GM12878 (cell line): Measurements from ENCODE around the gene SLC35E1. TPM values are rescaled to one million over a fixed set of nuclear protein-coding genes. Genes with fewer than 3 reads are reported as not detected.
A peak's percentile ranks its signal among the peaks of the same experiment; 100 is the strongest.

Experiments
- ATAC-seq: fragments of 200-7000 bp; cut with Tn5 transposase; 3 replicates; pipeline ENCODE4 v1.9.1; 2020; ENCODE audit warnings: mild to moderate bottlenecking, moderate library complexity
- BruUV-seq: library from RNA; stranded (reverse); fragments of 400-500 nt; replicated peaks from 2 replicates; lab custom pipeline; 2021; lab: Mats Ljungman, UMichigan
- CTCF ChIA-PET: fragments of 300-600 bp; sonication (Branson Sonifier 250); formaldehyde crosslinking; extraction: SDS; loops from one replicate; lab custom pipeline; 2021; ENCODE audit warnings: inconsistent platforms; lab: Yijun Ruan, JAX
- POLR2A ChIA-PET: fragments of 350-600 bp; formaldehyde crosslinking; extraction: SDS; loops from one replicate; lab custom pipeline; 2021; ENCODE audit warnings: inconsistent platforms; lab: Charles Lee
- RAD21 ChIA-PET: fragments of 300-600 bp; sonication (Branson Sonifier 250); formaldehyde crosslinking; loops from one replicate; lab custom pipeline; 2023; ENCODE audit warnings: antibody characterized with exemption; ENCODE audit not compliant: unreplicated experiment; lab: Charles Lee
- SMC1A ChIA-PET: fragments of 300-600 bp; sonication (Branson Sonifier 250); formaldehyde crosslinking; loops from one replicate; lab custom pipeline; 2023; ENCODE audit not compliant: unreplicated experiment, uncharacterized antibody; lab: Charles Lee
- DNase-seq: peaks from one replicate; pipeline ENCODE4 v3.0.0-alpha.2; 2011; ENCODE audit warnings: low read depth, low spot score
- FAIRE-seq: peaks from 3 replicates; lab custom pipeline; 2011; peaks lifted over from hg19 to GRCh38; lab: Jason Lieb, UNC
- H2AFZ ChIP-seq: 2 replicates; pipeline ENCODE4 v1.6.0; 2011; ENCODE audit warnings: low read depth, low read length, control low read depth; ENCODE audit not compliant: control insufficient read depth
- H3K27ac ChIP-seq: 2 replicates; pipeline ENCODE4 v1.5.1; 2011; ENCODE audit warnings: control low read depth; ENCODE audit not compliant: control insufficient read depth, insufficient read depth
- H3K27me3 ChIP-seq, 2 experiments: replicated peaks in 1 of 2; 2 replicates each; pipeline versions ENCODE4 v1.6.0 to v1.6.1; 2011; ENCODE audit warnings: low read length in 1 of 2; ENCODE audit not compliant: control insufficient read depth in 2 of 2, insufficient read depth in 2 of 2
- H3K36me3 ChIP-seq, 2 experiments: 2 replicates each; pipeline ENCODE4 v1.5.1; 2011; ENCODE audit warnings: low read length in 1 of 2; ENCODE audit not compliant: control insufficient read depth in 2 of 2, insufficient read depth in 2 of 2
- H3K4me1 ChIP-seq: 2 replicates; pipeline ENCODE4 v1.6.1; 2011; ENCODE audit warnings: mild to moderate bottlenecking, low read length, moderate library complexity, mixed read lengths; ENCODE audit not compliant: control insufficient read depth, insufficient read depth
- H3K4me2 ChIP-seq: 2 replicates; pipeline ENCODE4 v1.6.0; 2011; ENCODE audit warnings: control low read depth; ENCODE audit not compliant: control insufficient read depth, insufficient read depth
- H3K4me3 ChIP-seq: fragments of 200-600 bp; sonication (generic); 2 replicates; pipeline ENCODE4 v1.5.1; 2016
- H3K79me2 ChIP-seq: 2 replicates; pipeline ENCODE4 v1.6.0; 2011; ENCODE audit warnings: low read length; ENCODE audit not compliant: control insufficient read depth, insufficient read depth
- H3K9ac ChIP-seq: 2 replicates; pipeline ENCODE4 v1.8.0; 2011; ENCODE audit warnings: low read length, control low read depth, mixed read lengths; ENCODE audit not compliant: control insufficient read depth, insufficient read depth
- H3K9me3 ChIP-seq: replicated peaks from 3 replicates; pipeline ENCODE4 v1.5.1; 2011; ENCODE audit warnings: mild to moderate bottlenecking, low read length; ENCODE audit not compliant: control insufficient read depth, insufficient read depth
- H4K20me1 ChIP-seq: 2 replicates; pipeline ENCODE4 v1.6.0; 2011; ENCODE audit not compliant: control insufficient read depth, insufficient read depth
- ATF2 ChIP-seq: IDR thresholded peaks from 2 replicates; pipeline ENCODE4 v1.6.1; 2012; ENCODE audit warnings: low read length, inconsistent platforms
- BRCA1 ChIP-seq: IDR thresholded peaks from 2 replicates; pipeline ENCODE4 v1.6.1; 2011; ENCODE audit warnings: low read depth, low read length, improper control_type of control experiment
- NBN ChIP-seq: fragments of 450-650 bp; IDR thresholded peaks from 2 replicates; pipeline ENCODE4 v1.6.1; 2016
- NFYB ChIP-seq: IDR thresholded peaks from 2 replicates; pipeline ENCODE4 v1.6.1; 2011; ENCODE audit warnings: low read depth, mild to moderate bottlenecking, low read length, improper control_type of control experiment, moderate library complexity; ENCODE audit not compliant: insufficient read depth
- PML ChIP-seq: IDR thresholded peaks from 2 replicates; pipeline ENCODE4 v1.6.1; 2012; ENCODE audit warnings: low read length, inconsistent platforms
- REST ChIP-seq: IDR thresholded peaks from 2 replicates; pipeline ENCODE4 v1.6.1; 2012; ENCODE audit warnings: mild to moderate bottlenecking, low read depth, low read length
- RUNX3 ChIP-seq: IDR thresholded peaks from 2 replicates; pipeline ENCODE4 v1.6.1; 2012; ENCODE audit warnings: low read length, inconsistent platforms
- SP1 ChIP-seq: IDR thresholded peaks from one replicate; pipeline ENCODE4 v1.6.1; 2011; ENCODE audit warnings: low read depth, low read length
- ZZZ3 ChIP-seq: IDR thresholded peaks from 2 replicates; pipeline ENCODE4 v1.6.1; 2011; ENCODE audit warnings: low read depth; ENCODE audit not compliant: control insufficient read depth, insufficient read length
- WGBS: methylation state at CpG from one replicate; pipeline ENCODE4 v1.1.6; 2016; ENCODE audit warnings: low lambda C conversion rate; ENCODE audit not compliant: insufficient replicate concordance, insufficient coverage; ENCODE audit errors: missing lambda C conversion rate; 5-methylcytosine and 5-hydroxymethylcytosine counted together
- in situ Hi-C: fragments of 300-500 bp; cut with MboI; formaldehyde crosslinking; loops from 9 replicates; pipeline ENCODE4 v1.14.3; 2018; ENCODE audit warnings: mixed read lengths
- intact Hi-C: fragments of 100-400 bp; cut with micrococcal nuclease; formaldehyde crosslinking; loops from one replicate; pipeline ENCODE4 v1.14.2; 2022; ENCODE audit not compliant: unreplicated experiment
- polyA plus RNA-seq, 11 experiments: library from polyadenylated mRNA; depleted of rRNA in 4 of 11; unstranded in 6 of 11; stranded (reverse) in 5 of 11; fragments of >200 nt; fragmentation: Nextera tagmentation in 4 of 11; fragmentation: Illumina TruSeq in 1 of 11; extraction: Ambion mirVana in 4 of 11; extraction: Trizol in 1 of 11; gene quantifications; 1 replicate in 1 of 11; 2 replicates in 10 of 11; pipeline versions ENCODE4 v1.2.1 to v1.2.3, GENCODE V29; 2011 to 2016; ENCODE audit warnings: inconsistent platforms in 2 of 11, missing spikeins in 2 of 11, low read depth in 1 of 11
- total RNA-seq, 4 experiments: library from RNA; depleted of rRNA in 3 of 4; stranded (reverse); fragments of >200 nt in 3 of 4; fragmentation: Illumina TruSeq in 1 of 4; extraction: Trizol in 1 of 4; gene quantifications; 2 replicates each; pipeline versions ENCODE4 v1.2.1 to v1.2.3, GENCODE V29; 2013 to 2021
- TF ChIP-seq, protein P1 (sequence below): fragments of 450-650 bp; IDR thresholded peaks from 2 replicates; pipeline ENCODE4 v1.6.1; 2018; ENCODE audit warnings: mild to moderate bottlenecking, low read depth, moderate library complexity; ENCODE audit not compliant: partially characterized antibody
- TF ChIP-seq, protein P2 (sequence below): fragments of 450-650 bp; IDR thresholded peaks from 2 replicates; pipeline ENCODE4 v1.6.1; 2017; ENCODE audit warnings: mild to moderate bottlenecking

Gene SLC35E1
- total and polyA plus RNA-seq, 10 of the 15 experiments (the other 5 are each of a cell fraction or from before 2014, with no cell fraction given): 11.3 to 37.7 (median 22.1) TPM

GRCh38 chr19:16609511-16610200 is 37.4 kb upstream of the SLC35E1 start (continued):
- TF ChIP-seq, protein P1, sequence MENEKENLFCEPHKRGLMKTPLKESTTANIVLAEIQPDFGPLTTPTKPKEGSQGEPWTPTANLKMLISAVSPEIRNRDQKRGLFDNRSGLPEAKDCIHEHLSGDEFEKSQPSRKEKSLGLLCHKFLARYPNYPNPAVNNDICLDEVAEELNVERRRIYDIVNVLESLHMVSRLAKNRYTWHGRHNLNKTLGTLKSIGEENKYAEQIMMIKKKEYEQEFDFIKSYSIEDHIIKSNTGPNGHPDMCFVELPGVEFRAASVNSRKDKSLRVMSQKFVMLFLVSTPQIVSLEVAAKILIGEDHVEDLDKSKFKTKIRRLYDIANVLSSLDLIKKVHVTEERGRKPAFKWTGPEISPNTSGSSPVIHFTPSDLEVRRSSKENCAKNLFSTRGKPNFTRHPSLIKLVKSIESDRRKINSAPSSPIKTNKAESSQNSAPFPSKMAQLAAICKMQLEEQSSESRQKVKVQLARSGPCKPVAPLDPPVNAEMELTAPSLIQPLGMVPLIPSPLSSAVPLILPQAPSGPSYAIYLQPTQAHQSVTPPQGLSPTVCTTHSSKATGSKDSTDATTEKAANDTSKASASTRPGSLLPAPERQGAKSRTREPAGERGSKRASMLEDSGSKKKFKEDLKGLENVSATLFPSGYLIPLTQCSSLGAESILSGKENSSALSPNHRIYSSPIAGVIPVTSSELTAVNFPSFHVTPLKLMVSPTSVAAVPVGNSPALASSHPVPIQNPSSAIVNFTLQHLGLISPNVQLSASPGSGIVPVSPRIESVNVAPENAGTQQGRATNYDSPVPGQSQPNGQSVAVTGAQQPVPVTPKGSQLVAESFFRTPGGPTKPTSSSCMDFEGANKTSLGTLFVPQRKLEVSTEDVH: no peak
- TF ChIP-seq PML (no peak), BRCA1 (no peak), SP1 (no peak)

- Histone ChIP-seq H3K4me3 (no peak overlapping the region), H3K9me3 (no peaks in the 10 kb centered on the region), H3K4me2 (no peak overlapping the region), H3K27ac (no peak overlapping the region), H3K4me1 (peaks cover 43% of the 10 kb centered on the region), H3K27me3 (no peaks in the 10 kb centered on the region), H3K79me2 (peaks cover 94% of the 10 kb centered on the region), H2AFZ (no peak overlapping the region), H3K9ac (no peak overlapping the region), H3K36me3 (peaks cover 0 to 14% of the 10 kb centered on the region in 2 experiments; a peak in 2 of 4 replicates), H4K20me1 (peaks cover 15% of the 10 kb centered on the region; the same call in 1 of the 2 replicates)
- RAD21 ChIA-PET: interaction anchor here (0.7 to 3.0 kb wide), 3 partner anchors 10 to 21 kb away, joined by 6 to 12 read pairs (median 8); no protein-coding TSS in a partner anchor
- 100% methylated on average over 1 of the region's 1 CpG for WGBS
- BruUV-seq: no TSS peak
- POLR2A ChIA-PET: interaction anchor here (0.7 to 1.5 kb wide), 6 partner anchors 10 to 999 kb away, joined by 3 to 7 read pairs (median 4); no protein-coding TSS in a partner anchor
- intact Hi-C loops (no loop called here), in situ Hi-C loops (no loop called here)
- peak; percentile 33 for ATAC-seq
- no peak for DNase-seq
- no peak for FAIRE-seq
- CTCF ChIA-PET: interaction anchor here (0.9 to 1.0 kb wide), 3 partner anchors 16 to 209 kb away, joined by 3 to 6 read pairs (median 4); no protein-coding TSS in a partner anchor
- SMC1A ChIA-PET: interaction anchor here (1.6 to 3.4 kb wide), 5 partner anchors 10 to 23 kb away, joined by 5 to 14 read pairs (median 7); no protein-coding TSS in a partner anchor
- TF ChIP-seq ZZZ3: no peak
- peak; percentile 58 for TF ChIP-seq RUNX3
- TF ChIP-seq, protein P2, sequence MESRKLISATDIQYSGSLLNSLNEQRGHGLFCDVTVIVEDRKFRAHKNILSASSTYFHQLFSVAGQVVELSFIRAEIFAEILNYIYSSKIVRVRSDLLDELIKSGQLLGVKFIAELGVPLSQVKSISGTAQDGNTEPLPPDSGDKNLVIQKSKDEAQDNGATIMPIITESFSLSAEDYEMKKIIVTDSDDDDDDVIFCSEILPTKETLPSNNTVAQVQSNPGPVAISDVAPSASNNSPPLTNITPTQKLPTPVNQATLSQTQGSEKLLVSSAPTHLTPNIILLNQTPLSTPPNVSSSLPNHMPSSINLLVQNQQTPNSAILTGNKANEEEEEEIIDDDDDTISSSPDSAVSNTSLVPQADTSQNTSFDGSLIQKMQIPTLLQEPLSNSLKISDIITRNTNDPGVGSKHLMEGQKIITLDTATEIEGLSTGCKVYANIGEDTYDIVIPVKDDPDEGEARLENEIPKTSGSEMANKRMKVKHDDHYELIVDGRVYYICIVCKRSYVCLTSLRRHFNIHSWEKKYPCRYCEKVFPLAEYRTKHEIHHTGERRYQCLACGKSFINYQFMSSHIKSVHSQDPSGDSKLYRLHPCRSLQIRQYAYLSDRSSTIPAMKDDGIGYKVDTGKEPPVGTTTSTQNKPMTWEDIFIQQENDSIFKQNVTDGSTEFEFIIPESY: no peak
- no peak for TF ChIP-seq REST
- no peak for TF ChIP-seq ATF2
- no peak for TF ChIP-seq NBN
- TF ChIP-seq NFYB: no peak
These were observed 36.1 kb upstream of the SLC35E1 start for GRCh38 chr19:16608290-16608739.
